GM21526 (cell line): ENCODE measurements around the gene BCR.
"Not testable (repeated sequence)": the region's sequence is repeated elsewhere in the genome, so short reads cannot be mapped to it uniquely, and the experiment has no call there.

Experiments used
- ATAC-seq: cut with Tn5 transposase; IDR thresholded peaks from one replicate; pipeline ENCODE4 v1.9.1; 2021; ENCODE audit warnings: moderate library complexity; ENCODE audit not compliant: unreplicated experiment, low FRiP score

Gene BCR

DNA sequence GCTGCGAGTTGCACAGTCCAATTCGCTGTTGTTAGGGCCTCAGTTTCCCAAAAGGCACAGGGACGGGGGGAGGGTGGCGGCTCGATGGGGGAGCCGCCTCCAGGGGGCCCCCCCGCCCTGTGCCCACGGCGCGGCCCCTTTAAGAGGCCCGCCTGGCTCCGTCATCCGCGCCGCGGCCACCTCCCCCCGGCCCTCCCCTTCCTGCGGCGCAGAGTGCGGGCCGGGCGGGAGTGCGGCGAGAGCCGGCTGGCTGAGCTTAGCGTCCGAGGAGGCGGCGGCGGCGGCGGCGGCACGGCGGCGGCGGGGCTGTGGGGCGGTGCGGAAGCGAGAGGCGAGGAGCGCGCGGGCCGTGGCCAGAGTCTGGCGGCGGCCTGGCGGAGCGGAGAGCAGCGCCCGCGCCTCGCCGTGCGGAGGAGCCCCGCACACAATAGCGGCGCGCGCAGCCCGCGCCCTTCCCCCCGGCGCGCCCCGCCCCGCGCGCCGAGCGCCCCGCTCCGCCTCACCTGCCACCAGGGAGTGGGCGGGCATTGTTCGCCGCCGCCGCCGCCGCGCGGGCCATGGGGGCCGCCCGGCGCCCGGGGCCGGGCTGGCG lies at the start of gene BCR:
TSS of gene BCR (plus strand) at position 209 of the 592 bp plus-strand sequence. CDS start 452 bp downstream, outside the sequence.
- ATAC-seq: peak; percentile 47

DNA sequence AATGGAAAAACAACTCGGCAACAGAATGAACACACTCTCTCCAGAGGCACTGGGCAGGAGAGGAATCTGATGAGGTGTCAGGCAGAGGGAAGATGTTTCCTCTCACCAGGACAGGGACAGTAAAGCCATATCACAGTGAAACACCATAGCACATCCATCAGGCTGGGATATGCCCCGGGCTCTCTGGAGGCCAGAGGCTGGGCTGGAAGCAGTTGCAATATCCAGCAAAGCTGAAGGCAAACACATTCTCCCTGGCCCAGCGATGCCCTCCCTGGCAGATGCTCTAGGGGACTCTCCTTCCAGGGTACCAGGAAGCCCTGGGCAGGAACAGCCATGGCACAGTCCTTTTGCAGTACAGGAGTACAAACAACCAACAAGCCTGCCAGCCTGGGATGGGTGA lies 49.6 kb upstream of the BCR start:
- ATAC-seq: no peak

DNA sequence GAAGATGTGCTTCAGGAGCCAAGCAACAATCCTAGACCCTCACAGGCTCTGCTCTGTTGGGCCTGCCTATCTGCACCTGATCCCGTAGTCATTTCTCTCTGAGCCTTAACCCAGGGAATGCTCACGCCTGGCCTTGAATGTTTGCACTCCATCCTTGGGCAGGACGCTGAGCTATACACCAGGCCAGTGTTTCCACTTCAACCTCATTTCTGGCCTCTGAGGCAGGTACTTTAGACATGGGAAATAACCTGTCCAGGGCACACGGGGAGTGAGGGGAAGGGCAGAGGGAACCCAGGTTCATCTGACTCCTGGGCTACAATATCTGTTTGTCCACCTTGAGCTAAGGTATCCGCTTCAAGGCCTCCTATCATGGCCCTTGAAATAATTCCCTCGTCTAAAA lies 48.4 kb upstream of the BCR start:
- ATAC-seq: no peak

DNA sequence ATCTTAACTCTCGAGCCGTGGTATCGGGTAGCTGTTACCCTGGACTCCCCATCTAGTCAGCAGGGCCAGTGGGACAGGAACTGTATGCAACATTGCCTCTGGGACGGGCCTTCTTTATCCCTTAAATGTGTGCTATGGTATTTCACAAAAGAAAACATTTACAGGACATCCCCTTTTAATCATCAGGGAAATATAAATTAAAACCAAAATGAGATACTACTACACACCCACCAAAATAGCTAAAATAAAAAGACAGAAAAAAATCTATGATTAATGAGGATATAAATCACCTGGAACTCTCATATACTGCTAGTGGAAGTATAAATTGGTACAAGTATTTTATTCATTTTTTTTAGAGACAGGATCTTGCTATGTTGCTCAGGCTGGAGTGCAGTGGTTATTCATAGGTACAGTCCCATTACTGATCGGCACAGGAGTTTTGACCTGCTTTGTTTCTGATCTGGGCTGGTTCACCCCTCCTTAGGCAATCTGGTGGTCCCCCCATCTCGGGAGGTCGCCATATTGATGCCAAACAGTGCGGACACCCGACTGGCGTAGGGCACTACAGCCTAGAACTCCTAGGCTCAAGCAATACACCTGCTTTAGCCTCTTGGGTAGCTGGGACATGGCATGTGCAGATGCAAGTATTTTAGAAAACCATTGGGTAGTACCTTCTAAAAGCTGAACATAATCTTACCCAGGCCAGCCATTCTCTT lies 47.8 kb upstream of the BCR start:
- no peak for ATAC-seq

DNA sequence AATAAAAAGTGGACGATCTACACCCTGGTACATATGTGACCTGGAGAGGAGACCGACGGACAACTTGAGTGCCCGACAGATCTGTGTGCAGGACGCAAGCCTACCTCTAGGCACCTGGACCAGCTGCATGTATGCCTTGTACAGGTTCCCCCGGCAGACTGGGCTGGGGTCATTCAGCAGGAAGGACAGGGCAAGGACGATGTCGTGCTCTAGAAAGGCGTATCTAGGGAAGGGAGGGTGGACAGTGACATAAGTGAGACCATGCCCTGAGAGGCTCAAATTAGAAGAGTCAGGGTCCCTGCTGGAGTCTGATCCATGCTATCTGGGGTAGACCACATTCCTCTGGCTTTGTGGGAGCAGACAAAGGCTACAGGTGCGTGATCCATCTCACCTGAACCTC lies 46.4 kb upstream of the BCR start:
- ATAC-seq: no peak

DNA sequence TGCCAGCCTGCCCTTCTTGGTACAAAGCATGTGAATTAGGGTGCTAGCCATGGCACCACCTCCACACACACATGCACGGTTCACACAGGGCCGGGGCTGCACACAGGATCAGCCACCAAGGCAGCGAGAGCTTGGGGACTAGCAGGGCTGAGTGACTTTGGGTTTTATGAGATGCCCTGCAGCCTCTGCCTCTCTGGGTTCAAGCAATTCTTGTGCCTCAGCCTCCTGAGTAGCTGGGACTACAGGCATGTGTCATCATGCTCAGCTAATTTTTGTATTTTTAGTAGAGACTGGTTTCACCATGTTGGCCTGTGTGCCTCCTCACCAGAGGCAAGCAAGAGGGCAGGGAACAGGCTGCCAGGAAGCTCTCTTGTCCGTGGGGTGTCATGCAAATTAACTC lies 43.3 kb upstream of the BCR start:
- not testable (repeated sequence) for ATAC-seq

DNA sequence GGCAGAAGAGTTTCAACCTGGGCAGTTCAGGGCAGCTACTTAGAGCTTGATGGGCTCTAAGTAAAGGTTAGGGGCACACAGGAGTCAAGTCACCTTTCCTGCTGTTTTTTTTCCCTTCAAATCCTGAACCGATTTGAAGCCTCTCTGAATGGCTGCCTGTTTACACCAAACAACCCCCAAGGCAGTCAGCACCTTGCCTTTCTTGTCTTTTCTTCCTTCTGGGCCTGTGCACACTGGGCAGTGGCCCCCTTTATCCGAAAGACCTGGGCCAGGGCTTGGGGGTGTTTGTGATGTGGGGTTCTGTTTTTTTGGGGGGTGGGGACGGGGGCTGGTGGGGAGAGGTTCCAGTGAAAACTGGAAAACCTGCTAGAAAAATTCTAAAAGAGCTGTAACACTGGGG lies 42.8 kb upstream of the BCR start:
- no peak for ATAC-seq

DNA sequence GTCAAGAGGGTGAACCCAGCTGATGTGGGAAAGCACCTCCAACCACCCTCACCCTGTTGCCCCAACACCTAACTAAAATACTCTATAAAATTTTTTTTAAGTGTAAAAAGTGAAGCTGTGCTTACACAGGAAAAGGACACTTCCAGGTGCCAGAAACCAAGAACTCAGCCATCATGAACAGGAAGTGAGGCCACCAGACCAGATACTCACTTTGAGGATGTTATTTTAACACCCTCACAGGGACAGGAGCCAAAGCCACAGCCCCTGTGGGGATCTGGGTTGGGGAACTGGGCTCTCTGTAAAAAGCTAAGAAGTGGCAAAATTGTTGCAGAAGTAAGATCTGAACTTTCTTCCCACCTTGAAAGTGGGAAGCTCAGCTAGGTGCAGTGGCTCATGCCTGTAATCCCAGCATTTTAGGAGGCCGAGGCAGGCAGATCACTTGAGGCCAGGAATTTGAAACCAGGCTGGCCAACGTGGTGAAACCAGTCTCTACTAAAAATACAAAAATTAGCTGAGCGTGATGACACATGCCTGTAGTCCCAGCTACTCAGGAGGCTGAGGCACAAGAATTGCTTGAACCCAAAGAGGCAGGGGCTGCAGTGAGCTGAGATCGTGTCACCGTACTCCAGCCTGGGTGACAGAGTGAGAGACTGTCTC lies 42.3 kb upstream of the BCR start:
- peak; percentile 39 for ATAC-seq

DNA sequence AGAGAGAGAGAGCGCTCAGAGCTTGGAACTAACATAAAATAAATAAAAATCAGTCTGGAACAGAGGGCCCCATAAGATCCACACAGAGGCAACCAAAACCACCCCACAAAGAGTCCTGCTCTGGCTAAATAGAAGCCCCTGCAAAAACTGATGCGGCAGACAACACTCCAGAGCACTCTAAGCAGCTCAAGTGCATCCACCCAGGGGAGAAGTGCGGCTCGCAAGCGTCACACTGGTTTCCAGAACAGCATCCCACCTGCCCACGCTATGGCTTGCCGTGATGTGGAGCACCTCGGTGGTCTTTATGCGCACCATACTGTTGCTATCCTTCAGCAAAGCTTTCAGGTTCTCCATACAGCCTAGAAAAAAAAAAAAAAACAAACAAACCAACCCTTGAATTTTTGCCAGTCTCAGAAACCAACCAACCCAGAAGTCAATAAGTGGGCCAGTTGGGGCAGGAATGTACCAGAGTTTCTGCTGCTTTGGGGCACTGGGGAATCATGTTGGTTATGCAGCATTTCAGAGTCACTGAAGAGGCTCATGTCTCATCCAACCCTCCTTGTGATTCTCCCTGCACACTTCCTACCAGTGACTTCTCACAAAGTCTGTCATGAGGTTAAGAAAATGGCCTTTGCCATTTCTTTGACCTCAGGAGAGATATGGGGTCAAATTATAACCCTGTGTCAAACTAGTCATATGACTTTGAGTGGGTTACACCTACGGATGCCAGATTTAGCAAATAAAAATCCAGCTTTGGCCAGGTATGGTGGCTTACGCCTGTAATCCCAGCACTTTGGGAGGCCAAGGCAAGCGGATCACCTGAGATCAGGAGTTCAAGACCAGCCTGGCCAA lies 41.5 kb upstream of the BCR start:
- no peak for ATAC-seq

DNA sequence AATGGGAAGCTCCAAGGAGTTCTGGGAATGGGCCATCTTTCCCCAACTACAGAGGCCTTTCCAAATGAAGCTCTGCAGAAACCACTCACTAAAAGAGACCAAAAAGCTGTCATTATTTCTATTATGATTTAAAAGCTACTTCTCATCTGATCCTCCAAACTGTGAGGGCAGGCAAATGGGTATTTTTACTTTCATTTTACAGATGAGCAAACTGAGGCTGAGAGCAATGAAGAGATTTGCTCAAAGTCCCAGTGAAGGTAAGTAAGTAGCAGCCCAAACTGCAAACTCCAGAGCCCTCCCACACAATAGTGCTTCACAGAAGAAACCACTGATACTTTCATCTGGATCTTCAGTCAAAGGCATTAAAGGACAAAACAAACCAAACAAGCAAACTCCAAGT lies 39.9 kb upstream of the BCR start:
- ATAC-seq: no peak

DNA sequence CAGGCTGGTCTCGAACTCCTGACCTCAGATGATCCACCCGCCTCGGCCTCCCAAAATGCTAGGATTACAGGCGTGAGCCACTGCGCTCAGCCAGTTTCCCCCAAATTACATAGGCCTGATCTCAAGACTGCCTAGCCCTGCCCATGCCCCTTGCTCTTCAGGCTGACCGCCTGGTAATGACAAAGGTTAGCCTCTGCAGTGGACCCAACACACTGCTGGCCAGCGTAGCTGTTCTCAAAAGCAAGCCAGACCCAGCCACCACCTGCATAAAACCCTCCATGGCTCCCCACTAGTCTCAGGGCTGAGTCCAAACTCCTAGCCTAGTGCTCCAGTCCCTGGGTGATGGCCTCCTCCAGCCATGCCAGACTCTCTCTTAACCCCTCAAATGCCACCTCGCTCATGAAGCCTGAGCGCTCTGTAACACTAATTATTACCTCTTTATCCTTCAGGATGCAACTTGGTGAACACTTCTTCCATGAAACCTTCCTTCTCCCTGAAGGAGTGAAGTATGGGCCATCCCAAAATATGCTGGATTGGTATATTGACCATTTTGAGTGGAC lies 37.7 kb upstream of the BCR start:
- ATAC-seq: no peak

DNA sequence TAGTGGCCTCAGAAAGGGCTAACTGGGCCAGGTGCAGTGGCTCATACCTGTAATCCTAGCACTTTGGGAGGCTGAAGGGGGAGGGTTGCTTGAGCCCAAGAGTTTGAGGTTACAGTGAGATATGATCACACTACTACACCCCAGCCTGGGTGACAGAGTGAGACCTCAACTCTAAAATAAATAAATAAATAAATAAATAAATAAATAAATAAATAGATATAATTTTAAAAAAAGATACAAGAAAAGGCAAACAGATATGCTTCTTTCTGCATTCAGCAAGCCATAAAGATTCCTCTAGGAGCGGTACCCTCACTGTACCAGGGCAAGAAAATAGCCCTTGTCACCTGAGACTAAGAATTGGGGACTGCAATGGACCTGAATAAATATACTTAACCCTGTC lies 37.2 kb upstream of the BCR start:
- no peak for ATAC-seq

DNA sequence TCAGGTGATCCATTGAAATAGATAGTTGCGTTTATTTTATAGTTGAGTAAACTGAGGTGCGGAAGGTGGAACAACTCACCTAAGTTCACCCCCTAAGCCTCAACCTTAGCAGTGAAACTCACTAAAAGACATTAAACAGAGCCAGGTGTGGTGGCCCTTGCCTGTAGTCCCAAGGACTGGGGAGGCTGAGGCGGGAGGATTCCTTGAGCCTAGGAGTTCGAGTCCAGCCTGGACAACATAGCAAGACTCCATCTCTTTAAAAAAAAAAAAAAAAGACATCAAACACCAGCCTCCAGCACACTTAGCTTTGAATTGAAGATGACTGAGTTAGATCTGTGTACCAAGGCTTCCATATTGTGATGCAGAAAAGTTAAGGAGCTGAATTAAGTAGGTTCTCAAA lies 35.9 kb upstream of the BCR start:
- ATAC-seq: no peak

DNA sequence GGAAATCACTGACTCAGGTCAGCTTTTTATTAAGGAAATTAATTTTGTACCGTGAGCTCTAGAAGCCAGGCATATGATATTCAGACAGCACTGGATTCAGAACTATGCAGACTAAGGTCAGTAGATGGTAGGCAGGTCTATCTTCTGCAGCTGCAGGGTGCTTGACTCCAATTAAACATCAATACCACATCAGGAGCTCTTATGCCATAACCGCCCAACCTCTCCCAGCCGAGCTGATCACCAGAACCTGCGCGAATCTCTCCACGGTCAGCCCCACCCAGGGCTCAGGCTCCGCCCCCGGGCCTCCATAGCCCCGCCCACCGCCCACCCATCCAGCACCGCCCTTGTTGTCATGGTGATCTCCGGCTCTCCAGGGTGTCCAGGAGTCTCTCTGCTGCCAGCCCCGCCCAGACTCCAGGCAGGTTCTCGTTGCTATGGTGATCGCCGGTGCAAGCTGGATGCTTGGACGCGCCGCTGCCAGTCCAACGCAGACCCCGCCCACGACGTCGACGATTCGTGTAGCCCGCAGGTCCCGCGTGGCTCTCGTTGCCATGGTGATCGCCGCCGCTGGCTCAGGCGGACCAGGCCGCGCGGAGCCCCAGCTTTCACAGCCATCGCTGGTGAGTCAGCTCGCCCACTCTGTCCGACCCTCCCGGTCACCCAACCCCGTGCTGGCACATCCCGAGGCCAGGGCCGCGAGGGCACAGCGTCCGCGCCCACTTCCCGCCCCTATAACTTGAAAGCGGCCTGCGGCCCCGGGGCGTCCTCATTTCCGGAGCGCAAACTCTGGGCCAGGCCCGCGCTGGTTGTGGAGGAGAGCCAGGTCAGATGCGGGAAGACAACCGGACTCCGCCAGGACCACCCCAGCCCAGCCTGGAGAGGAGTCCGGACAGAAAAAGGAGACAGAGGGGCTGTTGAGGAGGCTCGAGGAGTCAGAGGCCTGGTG lies 35.1 kb upstream of the BCR start, which contains the start of gene RAB36:
TSS of gene RAB36 (plus strand) at position 546 of the 946 bp plus-strand sequence. CDS start 1,140 bp downstream, outside the sequence.
- no peak for ATAC-seq

DNA sequence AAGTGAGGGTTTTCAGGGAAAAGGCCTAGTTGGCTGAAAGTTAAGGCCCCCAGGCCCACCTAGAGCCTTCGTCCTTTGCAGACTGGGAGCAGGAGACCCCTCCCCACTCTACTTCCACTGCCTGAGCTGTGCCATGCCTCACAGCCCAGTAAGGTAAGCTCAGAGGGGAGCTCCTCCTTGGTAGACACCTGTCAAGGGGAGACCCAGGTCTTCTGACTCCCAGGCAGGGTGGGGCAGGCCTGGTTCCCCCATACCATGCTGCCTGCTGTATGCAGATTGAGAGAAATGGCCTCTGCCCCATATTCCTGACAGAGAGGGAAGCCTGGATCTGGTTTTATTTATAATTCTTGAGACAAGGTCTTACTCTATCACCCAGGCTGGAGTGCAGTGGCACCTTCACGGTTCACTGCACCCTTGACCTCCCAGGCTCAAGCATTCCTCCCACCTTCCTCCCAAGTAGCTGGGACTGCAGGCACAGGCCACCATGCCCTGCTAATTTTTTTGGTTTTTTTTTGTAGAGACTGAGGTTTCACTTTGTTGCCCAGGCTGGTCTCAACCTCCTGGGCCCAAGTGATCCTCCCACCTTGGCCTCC lies 34.3 kb upstream of the BCR start:
- no peak for ATAC-seq

DNA sequence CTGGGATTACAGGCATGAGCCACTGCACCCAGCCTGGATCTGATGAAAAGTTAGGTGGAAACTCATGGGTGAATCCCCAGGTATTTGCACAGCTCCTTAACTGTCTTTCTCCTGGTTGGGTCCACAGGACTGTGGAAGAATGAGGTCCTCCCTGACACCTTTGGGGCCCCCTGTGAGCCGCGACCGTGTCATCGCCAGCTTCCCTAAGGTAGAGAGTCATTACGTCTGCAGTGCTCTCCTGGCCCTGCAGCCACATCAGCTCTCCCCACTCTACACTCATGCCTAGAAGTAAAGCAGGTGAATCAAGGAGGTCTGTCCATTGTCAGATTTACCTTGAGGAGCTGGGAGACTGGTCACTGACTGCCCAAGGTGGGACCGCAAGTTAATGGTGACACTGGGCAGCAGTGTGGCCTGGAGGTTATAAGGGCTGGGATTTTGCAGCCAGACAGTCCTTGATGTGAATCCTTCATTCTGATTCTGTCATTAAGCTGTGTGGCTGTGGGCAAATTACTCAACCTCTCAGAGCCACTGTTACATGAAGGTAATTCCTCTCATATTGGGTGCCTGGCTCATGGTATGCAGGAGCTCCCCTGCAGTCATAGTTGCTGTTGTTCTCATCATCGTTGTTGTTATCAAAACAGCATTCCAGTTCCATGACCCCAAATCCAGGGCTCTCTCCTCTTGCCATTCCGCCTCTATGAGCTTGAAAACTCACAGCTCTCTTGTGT lies 33.7 kb upstream of the BCR start:
- ATAC-seq: no peak

DNA sequence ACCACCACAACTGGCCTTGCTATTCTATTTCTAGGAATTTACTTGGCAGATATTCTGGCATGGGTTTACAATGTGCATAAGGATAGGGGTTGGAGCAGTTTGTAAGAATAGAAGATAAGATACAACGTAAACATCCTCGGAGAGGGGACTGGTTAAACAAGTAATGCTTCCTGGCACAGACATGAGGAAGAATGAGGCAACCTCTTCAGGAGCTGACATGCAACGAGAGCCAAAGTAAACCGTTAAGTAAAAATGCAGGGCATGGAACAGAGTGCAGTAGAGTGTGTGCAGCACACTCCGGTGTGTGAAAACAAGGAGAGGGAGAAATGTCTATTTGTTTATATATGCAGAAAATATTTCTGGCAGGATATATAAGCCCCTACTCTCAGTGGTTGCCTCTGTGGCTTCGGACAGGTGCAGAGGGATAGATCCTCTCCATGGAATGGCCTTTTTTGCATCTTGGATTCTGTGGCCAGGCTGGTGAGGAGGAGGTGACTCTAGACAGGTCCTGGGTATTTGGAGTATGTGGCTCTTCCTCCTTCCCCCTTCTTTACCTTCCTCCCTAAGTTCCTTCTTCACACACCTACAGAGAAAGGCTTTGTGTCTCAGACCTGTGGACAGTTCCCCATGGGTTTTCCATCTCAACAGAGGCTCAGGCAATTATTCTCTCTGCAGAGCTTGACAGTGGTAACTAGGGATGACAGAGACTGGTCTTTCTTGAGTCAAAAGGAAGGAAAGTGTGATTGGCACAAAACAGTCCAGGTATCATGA lies 32.5 kb upstream of the BCR start:
- ATAC-seq: no peak

DNA sequence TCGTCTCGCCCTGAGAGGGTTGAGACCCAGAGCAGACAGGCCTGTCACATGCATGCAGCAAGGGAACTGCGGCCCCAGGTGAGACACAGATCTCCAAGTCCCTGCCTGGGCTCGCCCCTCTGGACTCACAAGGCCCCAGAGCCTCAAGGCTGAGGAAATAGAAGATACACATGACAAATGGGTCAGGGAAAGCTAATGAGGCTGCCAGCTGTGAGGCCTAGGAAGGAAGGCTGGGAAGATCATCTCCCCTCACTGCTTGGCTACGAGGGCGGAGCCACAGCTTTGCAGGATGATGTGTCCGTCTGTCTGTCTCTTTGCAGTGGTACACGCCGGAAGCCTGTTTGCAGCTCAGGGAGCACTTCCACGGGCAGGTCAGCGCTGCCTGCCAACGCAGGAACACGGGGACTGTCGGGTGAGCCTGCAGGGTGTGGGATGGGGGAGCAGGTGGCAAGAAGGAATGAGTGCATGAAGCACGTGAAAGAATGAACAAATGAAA lies 30.5 kb upstream of the BCR start:
- ATAC-seq: no peak
